LNCaP clone FGC (cell line): ENCODE results near the gene KICS2.

ENCODE experiments used
- DNase-seq: peaks from one replicate; pipeline ENCODE4 v3.0.0-alpha.2; 2011; ENCODE audit warnings: low read depth
- H3K4me3 ChIP-seq: 2 replicates; pipeline ENCODE4 v1.5.1; 2011; ENCODE audit warnings: mild to moderate bottlenecking, low read depth, low read length, control low read depth
- TF ChIP-seq, protein P1 (sequence below): IDR thresholded peaks from 2 replicates; pipeline ENCODE4 v1.5.1; 2012; ENCODE audit warnings: mild to moderate bottlenecking; ENCODE audit not compliant: control insufficient read depth, insufficient read depth; ENCODE audit errors: extremely low read depth

Gene KICS2

GRCh38 chr12:64189530-64189929 is 32.6 kb downstream of the KICS2 start:
- no peak overlapping the region for H3K4me3 ChIP-seq
- TF ChIP-seq, protein P1, sequence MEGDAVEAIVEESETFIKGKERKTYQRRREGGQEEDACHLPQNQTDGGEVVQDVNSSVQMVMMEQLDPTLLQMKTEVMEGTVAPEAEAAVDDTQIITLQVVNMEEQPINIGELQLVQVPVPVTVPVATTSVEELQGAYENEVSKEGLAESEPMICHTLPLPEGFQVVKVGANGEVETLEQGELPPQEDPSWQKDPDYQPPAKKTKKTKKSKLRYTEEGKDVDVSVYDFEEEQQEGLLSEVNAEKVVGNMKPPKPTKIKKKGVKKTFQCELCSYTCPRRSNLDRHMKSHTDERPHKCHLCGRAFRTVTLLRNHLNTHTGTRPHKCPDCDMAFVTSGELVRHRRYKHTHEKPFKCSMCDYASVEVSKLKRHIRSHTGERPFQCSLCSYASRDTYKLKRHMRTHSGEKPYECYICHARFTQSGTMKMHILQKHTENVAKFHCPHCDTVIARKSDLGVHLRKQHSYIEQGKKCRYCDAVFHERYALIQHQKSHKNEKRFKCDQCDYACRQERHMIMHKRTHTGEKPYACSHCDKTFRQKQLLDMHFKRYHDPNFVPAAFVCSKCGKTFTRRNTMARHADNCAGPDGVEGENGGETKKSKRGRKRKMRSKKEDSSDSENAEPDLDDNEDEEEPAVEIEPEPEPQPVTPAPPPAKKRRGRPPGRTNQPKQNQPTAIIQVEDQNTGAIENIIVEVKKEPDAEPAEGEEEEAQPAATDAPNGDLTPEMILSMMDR: no peak
- no peak for DNase-seq

DNA sequence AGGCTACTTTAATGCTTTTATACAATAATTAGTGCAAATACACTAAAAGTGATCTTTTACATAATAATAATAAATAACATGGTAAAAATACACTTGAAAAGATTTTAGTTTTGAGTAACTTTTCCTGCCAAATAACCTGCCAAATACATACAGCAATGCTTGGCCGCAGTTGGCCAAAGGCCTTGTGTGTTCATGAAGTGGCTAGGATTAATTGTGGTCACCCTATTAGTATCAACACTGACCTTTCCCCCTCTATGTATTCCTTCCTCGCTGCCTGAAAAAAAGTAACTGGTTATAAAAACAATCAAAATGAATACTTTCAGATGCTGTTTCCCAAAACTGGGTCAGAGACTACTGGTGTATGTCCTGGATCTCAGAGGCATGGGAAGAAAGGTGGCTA is 34.3 kb downstream of the KICS2 start:
- H3K4me3 ChIP-seq: no peak overlapping the region
- TF ChIP-seq, protein P1: no peak
- DNase-seq: no peak

- TF ChIP-seq, protein P1: no peak
- no peak for DNase-seq
- H3K4me3 ChIP-seq: no peak overlapping the region
These were observed 34.7 kb downstream of the KICS2 start for GRCh38 chr12:64187370-64187769.

DNA sequence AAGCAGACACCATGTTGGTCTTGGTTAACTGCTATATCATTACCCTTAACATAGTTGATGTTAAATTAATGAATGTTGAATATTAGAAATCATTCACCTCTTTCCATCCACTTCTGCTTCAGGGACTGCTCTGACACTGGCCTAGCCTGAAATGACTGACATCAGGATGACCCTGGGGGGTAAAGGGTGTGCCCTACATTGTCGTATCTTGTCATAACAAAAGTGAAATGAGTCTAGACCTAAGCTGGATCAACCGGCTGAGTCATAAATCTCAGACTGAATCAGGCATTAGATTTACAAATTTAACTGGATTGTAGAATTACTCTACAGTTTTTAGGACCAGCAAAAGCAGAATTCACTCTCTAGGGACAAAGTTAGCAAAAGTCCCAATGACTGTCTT is 35.3 kb downstream of the KICS2 start:
- no peak overlapping the region for H3K4me3 ChIP-seq
- DNase-seq: no peak
- TF ChIP-seq, protein P1: no peak

- TF ChIP-seq, protein P1: no peak
- H3K4me3 ChIP-seq: no peak overlapping the region
- DNase-seq: no peak
These were observed 37.9 kb downstream of the KICS2 start for GRCh38 chr12:64184216-64184615.

GRCh38 chr12:64181430-64182291 is 40.4 kb downstream of the KICS2 start:
- DNase-seq: peak; percentile 39
- TF ChIP-seq, protein P1: peak; percentile 90
- no peak overlapping the region for H3K4me3 ChIP-seq

GRCh38 chr12:64180951-64181350 is 41.1 kb downstream of the KICS2 start:
- DNase-seq: peak; percentile 6
- TF ChIP-seq, protein P1: no peak
- H3K4me3 ChIP-seq: no peak overlapping the region
